HG03139 (cell line): ENCODE results near the gene CNTLN.
"Not testable (repeated sequence)": the region's sequence is repeated elsewhere in the genome, so short reads cannot be mapped to it uniquely, and the experiment has no call there.

Source experiments
- ATAC-seq: cut with Tn5 transposase; IDR thresholded peaks from one replicate; pipeline ENCODE4 v1.9.1; 2021; ENCODE audit not compliant: unreplicated experiment

The CNTLN gene

DNA sequence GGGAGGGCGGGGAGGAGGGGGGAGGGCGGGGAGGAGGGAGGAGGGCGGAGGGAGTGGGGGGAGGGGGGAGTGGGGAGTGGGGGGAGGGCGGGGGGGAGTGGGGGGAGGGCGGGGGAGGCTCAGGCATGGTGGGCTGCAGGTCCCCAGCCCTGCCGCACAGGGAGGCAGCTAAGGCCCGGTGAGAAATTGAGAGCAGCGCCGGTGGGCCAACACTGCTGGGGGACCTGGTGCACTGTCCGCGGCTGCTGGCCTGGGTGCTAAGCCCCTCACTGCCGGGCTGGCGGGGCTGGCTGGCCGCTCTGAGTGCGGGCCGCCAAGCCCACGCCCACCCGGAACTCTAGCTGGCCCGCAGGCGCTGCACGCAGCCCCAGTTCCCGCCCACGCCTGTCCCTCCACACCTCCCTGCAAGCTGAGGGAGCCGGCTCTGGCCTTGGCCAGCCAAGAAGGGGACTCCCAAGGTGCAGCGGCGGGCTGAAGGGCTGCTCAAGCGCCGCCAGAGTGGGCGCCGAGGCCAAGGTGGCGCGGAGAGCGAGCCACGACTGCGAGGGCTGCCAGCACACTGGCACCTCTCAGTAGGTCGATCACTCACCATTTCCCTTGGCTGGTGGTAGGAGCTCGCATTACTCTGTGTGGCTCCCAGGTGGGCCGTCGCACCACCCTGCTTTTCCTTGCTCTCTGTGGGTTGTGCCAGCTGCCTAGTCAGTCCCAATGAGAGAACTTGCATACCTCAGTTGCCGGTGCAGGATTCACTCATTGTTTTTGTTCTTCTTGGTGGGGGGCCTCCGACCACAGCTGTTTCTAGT, 160.2 kb downstream of the CNTLN start:
- no peak for ATAC-seq

DNA sequence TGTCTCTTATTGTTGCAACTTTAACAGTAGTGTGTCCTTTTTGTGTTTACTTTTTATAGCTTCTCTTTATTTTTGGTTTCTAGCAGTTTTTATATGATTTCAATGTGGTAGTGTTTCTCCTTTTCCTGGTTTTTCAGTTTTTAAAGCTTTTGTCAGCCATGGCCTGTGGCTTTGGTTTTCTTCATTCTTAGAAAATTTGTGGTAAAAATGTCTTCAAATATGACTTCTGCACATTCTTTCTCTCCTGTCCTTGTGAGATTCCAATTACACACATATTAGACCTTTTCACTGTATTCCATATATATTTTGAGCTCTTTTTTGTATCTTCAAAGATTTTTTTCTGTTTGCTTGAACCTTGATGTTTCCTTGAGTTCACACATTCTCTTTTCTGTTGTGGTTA, 180.5 kb downstream of the CNTLN start:
- no peak for ATAC-seq

DNA sequence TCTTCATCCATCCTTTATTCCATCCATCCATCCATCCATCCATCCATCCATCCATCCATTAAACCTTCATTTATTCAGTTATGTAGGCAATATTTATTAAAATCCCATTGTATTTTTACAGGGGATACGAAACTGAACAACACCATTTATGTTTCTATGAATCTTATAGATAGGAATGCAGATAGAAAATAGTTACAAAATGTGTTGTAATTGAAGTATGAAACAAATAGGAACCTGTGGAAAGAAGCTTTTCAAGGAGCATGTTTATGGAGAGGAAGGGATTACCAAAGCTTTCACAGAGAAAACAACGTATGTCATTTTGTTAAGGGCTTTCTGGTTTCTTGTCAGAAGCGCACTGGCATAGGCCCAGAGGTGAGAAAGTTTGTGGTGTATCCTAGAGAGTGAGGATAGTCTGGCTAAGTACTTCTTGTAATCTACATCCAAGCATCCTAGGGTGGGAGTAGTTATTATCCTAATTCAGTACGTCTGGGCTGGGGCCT, 184.0 kb downstream of the CNTLN start:
- no peak for ATAC-seq

DNA sequence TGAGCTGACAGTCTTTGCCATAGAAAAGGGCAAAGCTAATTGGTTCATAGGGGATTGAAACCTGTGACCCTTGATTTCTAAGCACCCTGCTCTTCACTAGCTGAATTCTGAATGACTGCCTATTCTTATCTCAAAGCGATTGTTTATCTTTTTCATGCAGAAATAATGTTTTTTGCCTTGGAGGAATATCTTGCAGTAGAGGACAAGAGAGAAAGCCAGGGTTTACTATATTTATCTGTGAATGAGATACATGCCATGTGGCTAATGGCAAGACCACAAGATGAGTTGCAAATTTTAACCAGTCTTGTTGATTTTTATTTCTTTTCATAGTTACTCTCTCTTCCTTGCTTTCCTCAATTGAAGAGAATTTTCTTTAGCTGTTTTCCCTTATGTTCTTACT, 185.0 kb downstream of the CNTLN start:
- ATAC-seq = no peak

DNA sequence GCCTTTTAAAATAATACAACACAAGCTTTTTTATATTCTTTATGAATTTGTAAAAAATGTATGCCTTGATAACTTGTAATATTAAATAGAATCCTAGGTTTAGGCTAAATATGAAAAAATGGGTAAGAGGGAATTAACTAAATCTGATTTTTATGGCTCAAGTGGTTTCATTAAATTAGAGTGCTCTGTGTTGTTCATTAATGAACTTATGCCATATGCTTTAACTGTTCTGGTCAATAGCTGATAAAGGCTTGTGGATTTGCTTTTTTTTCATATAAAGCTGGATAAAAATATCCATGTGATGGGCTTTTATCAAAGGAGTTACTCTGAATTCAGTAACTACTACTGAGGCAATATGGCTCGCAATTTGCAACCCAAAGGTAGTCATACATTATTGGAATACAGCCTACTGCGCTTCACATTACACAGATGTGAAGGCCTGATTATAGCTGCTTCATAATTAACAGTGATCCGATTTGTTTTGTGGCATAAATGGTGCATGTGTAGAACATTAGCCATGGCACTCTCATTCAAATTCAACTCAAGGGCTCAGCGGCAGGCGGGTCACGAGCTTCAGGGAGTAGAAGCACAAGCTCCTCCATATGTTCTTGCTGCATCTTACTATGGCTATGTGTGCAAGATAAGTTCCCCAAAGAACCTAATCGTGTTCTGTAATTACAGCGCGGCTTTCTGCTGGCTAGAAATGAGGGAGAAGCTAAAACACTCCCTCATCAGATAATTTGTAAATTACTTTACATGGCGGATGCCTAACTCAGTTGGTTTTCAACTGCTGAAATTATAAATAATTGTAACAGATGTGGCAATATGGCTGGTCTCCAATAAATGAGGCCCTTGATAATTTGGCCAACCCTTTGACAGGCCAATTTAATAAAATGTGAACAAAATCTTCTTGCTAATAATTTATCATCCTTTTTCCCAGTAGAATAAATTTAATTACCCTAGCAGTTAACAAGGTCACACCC, 188.3 kb downstream of the CNTLN start:
- ATAC-seq = no peak

DNA sequence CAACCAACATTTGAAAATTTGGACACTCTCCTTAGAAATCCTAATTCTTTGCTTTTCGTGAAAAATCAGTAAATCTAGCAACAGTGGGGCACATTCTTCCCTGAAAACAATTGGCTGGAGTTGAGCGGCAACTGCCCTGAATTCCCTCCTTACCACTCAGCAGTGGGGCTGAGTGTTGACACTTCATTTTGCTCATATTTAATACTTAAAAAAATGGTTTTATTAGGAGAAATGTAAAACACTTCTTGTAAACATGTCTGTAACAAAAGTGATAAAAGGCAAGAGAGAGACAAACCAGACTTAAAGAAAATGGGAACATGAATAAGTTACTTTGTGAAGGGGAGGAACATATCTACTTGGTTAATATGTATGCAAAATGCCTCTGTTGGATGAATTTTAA, 193.5 kb downstream of the CNTLN start:
- ATAC-seq = no peak

DNA sequence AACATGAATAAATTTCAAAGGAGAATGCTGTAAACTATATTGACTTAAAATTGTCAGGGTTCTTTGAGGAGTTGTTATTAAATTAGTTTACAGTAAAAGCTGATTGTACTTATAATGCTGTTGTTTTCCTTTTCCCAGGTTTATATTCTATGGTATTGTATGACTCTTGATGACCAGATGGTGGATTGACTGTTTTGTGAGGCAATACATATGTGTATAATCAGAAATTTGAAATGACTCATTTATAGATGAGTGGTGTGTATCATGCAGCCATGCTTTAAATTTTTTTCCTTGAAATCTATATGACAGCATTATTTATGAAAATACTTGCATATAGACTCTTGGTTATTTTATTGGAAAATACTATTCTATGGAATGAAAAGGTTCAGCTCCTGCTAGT, 195.3 kb downstream of the CNTLN start:
- ATAC-seq = no peak

DNA sequence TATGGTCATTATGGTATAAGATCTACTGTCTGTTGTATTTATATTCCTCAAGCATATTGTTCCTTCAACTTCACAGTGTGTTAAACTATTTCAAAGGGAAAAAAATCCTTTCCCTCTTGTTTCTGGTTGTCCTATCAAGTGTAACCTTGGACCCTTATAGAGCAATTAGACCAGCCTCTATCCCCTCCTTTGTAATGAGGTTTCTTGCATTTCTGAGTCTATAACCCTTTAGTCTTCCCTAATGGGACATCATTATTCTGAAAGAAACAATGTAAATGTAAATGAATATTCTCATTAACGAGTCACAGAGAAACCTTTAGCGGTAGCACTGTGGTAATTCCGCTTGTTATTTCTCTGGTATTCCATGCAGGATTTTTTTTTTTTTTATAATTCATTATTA, 197.3 kb downstream of the CNTLN start:
- ATAC-seq = no peak

DNA sequence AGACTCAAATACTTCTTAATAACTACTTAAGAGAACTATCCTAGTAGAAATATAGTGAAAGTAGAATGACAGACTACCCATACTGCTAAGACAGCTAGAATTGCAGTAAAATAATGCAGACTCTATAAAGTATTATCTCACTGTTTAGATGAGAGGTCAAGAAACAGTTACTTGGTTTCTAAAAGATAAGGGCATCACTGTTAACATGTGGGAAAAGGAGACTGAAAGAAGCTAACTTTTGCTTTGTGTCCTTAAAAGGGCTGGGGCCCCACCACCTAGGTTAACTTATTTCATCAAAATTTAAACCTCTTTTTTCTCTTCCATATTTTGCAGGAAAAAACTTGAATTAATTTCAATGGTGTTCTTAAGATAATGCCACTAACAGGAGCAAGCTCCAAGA, 204.3 kb downstream of the CNTLN start:
- no peak for ATAC-seq

DNA sequence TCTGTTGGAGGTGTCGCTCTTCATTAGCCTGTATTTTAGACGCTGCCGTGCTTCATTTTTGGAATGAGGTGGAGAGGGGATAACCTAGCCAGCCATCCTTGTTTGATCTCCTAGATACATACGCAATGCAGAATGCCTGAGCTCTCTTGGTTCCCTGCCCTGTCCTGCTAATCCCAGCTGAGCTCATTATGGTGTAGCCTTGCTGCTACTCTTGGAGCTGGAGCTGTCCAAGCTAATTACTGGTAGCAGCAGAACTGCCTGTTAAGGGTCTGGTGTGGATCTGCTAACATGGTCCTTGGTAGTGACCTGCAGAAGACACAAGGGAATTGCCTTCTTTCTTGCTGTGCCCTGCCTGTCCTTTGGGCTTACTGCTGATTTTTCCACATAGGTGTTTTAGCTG, 207.9 kb downstream of the CNTLN start:
- ATAC-seq = no peak

DNA sequence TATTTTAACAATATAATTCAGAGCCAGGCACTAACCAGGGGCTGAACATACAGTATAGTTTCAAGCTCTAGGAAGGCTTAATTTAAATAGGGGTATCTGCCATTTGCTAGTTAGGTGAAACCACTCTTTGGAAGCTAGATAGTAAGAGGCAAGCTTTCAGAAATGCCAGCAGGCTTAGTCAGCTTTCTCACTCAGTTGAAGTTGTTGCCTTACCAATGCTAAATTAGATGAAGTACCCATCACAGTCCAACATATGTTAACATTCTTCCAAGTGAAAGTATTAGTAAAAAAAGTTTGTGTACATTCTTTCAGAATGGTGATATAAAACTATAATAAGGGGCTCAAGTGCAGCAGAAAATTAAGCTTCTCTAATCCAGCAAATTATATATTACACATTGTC, 215.0 kb downstream of the CNTLN start:
- no peak for ATAC-seq

DNA sequence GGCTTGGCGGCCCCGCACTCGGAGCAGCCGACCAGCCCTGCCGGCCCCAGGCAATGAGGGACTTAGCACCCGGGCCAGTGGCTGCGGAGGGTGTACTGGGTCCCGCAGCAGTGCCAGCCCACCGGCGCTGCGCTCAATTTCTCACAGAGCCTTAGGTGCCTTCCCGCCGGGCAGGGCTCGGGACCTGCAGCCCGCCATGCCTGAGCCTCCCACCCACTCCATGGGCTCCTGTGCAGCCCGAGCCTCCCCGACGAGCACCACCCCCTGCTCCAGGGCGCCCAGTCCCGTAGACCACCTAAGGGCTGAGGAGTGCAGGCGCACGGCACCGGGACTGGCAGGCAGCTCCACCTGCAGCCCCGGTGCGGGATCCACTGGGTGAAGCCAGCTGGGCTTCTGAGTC, 219.2 kb downstream of the CNTLN start:
- ATAC-seq = not testable (repeated sequence)

DNA sequence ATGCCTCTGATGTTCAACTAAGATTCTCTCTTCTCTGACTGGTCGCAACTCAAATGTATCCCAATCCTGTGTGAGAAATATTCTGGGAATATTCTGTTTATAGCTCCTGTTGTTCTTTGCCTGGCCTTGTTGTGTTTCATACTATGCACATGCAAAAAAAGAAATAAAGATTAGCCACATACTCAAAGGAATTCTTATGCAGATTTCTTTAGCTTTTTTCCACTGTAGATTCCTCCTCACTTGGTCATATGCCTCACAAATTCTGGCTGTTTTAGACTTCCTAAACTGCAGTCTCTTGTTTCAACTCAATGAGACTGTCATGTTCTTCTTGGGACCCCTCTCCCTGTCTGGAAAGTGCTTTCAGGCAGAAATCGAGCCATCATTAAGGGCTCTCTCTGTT, 226.5 kb downstream of the CNTLN start:
- no peak for ATAC-seq

DNA sequence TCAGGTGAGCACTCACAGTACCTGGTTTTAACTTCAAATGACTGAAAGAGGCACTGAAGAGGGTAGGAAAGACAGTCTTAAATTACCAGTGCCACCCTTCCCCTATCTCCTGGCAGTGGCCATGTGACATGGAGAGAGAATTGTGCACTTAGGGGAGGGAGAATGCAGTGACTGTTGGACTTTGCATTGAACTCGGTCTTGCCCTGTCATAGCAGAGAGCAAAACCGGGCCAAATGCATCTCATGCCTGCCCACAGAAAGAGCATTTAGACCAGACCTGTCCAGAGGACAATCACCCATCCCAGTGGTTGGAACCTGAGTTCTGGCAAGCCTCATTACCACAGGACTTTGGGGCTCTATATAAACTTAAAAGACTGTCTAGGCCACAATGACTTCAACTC, 232.2 kb downstream of the CNTLN start:
- no peak for ATAC-seq

DNA sequence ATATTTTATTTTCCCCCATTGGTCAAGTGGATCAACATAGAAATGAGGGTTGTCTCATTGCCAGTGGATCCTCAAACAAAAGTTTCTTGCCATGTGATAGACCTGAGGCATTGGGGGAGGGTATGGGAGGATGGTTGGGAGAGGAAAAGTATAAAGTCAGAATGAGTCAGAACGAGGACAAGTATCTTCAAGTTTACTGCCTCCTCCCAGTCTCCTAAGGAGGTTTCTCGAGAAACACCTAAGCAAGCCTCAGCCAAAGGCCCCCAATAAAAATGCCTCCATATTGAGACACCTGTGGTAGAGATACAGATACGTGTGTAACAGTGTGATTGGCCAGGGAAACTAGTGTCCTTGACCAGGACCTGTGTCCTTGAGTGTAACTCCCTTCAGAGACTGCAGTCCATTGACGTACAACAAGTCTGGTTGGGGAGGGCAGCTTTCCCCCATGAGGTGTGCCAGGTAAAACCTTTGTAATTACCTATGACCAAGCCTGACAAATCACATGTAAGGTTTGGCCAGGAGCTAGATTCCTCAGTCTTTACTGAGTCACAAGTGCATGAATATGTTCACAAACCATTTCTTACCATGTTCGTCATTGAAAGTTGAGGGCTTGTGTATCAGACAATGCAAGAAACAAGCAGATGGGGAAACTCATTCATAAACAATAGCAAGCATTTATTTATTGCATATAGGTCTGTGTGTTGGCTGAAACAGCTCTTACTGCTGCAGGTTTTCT, 245.5 kb downstream of the CNTLN start:
- ATAC-seq = no peak

DNA sequence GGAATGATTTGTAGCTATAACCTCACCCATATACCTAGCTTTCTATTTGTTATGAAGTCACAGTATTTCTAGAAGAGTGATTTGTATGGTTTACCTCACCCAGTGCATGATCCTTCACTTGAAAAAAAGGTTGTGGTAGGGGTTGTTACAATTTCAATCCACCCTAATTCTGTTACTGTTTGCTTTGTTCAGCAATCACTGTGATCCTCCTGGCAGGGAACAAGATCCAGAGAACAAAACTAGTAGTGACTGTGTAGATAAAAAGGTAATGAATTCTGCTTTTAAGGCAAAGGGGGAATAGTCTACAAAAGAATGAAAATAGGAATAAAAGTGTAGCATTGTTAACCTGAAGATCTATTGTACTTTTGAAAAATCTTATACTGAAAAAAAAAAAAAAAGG, 252.7 kb downstream of the CNTLN start:
- ATAC-seq = no peak

DNA sequence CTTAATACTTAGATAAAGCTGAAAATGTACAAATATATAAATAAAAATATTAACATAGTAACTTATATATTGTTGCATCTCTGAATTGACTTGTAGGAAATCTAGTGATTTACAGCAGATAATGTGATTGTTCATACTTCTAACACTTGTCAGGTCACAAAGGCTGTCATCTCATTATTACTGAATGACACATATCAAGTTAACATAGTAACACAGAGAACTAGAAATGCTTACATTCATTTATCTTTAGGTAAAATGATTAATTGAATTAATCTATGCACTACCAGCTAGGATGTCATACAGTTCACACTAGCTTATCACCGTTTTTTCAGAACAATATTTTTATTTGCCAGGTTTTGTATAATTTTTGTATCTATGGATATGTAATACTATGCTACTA, 254.2 kb downstream of the CNTLN start:
- no peak for ATAC-seq

DNA sequence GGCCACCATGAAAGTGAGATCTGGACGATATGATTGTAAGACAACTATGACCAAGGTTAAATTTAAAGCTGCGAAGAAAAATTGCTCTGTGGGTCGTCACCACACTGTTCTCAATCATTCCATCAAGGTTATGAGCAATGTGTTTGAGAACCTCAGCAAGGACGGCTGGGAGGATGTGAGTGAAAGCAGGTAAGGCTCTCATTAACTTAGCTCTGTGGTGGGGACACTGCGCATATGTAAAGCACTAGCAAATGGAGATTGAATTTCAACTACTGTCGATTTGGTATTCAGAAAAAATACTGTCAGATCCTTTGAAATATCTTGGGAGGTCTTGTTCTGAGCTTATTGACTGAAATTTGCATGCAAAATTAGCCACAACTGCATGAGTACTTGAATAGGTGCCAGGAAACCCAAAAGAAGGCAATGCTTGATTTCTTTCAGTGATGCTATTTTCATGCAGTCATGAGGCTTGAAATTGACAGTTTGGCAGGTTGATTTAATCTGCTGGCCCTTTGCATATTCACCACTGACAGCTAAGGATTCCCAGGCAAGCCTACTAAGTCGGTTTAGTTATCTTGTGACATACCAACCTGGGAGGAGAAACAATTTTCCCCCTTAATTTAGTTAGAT, 260.2 kb downstream of the CNTLN start:
- no peak for ATAC-seq

DNA sequence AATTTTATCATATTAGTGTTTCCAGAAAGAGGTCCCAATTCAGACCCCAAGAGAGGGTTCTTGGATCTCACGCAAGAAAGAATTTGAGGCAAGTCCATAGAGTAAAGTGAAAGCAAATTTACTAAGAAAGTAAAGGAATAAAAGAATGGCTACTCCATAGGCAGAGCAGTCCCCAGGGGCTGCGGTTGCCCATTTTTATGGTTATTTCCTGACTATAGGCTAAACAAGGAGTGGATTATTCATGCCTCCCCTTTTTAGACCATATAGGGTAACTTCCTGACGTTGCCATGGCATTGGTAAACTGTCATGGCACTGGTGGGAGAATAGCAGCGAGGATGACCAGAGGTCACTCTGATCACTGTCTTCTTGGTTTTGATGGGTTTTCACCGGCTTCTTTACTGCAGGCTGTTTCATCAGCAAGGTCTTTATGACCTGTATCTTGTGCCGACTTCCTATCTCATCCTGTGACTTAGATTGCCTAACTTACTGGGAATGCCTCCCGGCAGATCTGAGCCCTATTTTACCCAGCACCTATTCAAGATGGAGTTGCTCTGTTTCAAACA, 262.4 kb downstream of the CNTLN start:
- not testable (repeated sequence) for ATAC-seq

DNA sequence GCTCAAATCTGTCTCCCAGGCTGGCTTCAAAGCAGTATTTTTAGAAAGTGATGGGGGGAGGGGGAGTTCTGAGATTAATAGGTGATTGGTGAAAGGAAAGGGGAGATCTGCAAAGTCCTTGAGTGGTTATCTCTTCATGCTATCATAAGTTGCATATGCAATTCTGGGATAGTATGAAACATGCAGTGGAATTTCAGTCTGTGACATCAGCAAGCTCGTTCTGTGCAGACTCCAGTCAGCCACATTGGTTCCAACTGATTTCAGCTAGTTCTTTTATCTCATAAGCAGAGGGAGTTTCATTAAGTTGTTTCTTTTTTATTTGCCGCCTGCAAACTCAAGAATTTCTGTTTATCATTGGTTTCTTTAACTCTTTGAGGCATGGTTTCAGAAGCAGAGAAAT, 263.5 kb downstream of the CNTLN start:
- ATAC-seq = no peak
